HepG2 (cell line): Measurements from ENCODE around the gene THY1.

Experiments used
- CHD4 ChIP-seq: fragments of 200-600 bp; sonication (generic); IDR thresholded peaks from 2 replicates; pipeline ENCODE4 v1.7.0; 2017; ENCODE audit warnings: mild to moderate bottlenecking, low read length, borderline replicate concordance
- FIP1L1 ChIP-seq: fragments of 200-400 bp; formaldehyde crosslinking; IDR thresholded peaks from 2 replicates; pipeline ENCODE4 v1.6.1; 2018; ENCODE audit warnings: low read depth, mild to moderate bottlenecking, low read length, moderate library complexity, borderline replicate concordance; ENCODE audit not compliant: insufficient read depth
- HMGXB4 ChIP-seq, 2 experiments: sonication (generic) in 1 of 2; formaldehyde crosslinking in 1 of 2; IDR thresholded peaks; 2 replicates each; pipeline versions ENCODE4 v1.4.0 to v1.6.1; 2018 to 2020; ENCODE audit warnings: missing genetic modification reagents in 2 of 2, borderline replicate concordance in 1 of 2, low read depth in 1 of 2, mild to moderate bottlenecking in 1 of 2, missing biosample characterization in 1 of 2
- HNRNPUL1 ChIP-seq: fragments of 200-400 bp; formaldehyde crosslinking; IDR thresholded peaks from 2 replicates; pipeline ENCODE4 v1.6.1; 2017; ENCODE audit warnings: low read depth, mild to moderate bottlenecking, low read length, moderate library complexity
- NONO ChIP-seq, 2 experiments: fragments of 450-650 bp in 1 of 2; sonication (generic) in 1 of 2; formaldehyde crosslinking in 1 of 2; IDR thresholded peaks in 1 of 2; conservative IDR thresholded peaks in 1 of 2; 2 replicates each; pipeline versions ENCODE4 v1.6.1 to v1.8.0; 2017 to 2022; ENCODE audit warnings: mild to moderate bottlenecking in 1 of 2, missing genetic modification reagents in 1 of 2, moderate library complexity in 1 of 2
- THAP9 ChIP-seq: sonication (generic); formaldehyde crosslinking; IDR thresholded peaks from 2 replicates; pipeline ENCODE4; 2020; ENCODE audit warnings: missing genetic modification reagents, mild to moderate bottlenecking, borderline replicate concordance
- ZNF687 ChIP-seq: sonication (generic); formaldehyde crosslinking; IDR thresholded peaks from 2 replicates; pipeline ENCODE4 v1.5.1; 2020; ENCODE audit warnings: mild to moderate bottlenecking, missing genetic modification reagents, moderate library complexity

GRCh38 chr11:119371067-119371601 is 51.8 kb downstream of the THY1 start:
- no peak for TF ChIP-seq FIP1L1
- no peak for TF ChIP-seq NONO (IDR thresholded peaks at IDR 0.05)
- no peak for TF ChIP-seq NONO (CRISPR knock-in tag; conservative IDR thresholded peaks at IDR 0.05)
- no peak for TF ChIP-seq CHD4
- no peak for TF ChIP-seq ZNF687 (CRISPR knock-in tag)
- no peak for TF ChIP-seq THAP9
- no peak for TF ChIP-seq HMGXB4 (CRISPR knock-in tag; IDR thresholded peaks at IDR 0.05; ENCODE audit: borderline replicate concordance in 1 of 2, low read depth in 1 of 2)
- no peak for TF ChIP-seq HNRNPUL1
